GOT3 (cell line): ENCODE results near the gene HSFX3.
"Not testable (repeated sequence)": the region's sequence is repeated elsewhere in the genome, so short reads cannot be mapped to it uniquely, and the experiment has no call there.

Source experiments
- DNase-seq: peaks from one replicate; lab custom pipeline; 2025; ENCODE audit warnings: mixed read lengths; lab: John Stamatoyannopoulos, UW

HSFX3 gene

GRCh38 chrX:149545545-149546543, 3.9 kb downstream of the HSFX3 start:
- DNase-seq = not testable (repeated sequence)

DNA sequence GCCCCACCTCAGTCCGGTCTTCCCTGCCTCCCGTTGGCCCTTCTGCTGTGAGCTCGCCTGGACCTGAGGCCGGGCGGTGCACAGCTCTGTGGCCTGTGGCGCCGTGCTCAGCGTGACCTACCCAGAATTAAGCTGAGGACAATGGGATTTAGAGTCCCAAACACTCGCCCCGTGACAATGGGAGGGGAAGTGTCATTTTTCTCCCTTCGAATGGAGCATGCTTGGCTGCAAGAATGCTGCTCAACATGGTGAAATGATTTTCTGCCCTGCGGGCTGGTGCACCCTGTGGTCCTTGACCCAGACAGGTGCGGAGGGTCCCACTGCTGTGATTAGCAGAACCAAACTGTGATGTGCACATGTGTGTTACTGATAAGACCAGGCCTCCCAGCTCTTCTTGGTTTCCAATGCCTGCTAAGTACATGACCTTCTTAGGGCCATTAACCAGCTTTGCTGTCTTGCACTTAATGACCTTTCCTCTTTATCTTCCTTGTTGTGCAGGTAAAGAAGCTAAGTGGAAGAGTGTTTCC, 8.1 kb downstream of the HSFX3 start:
- DNase-seq = no peak

GRCh38 chrX:149540621-149541520, 8.9 kb downstream of the HSFX3 start, which contains the start of gene EOLA1:
EOLA1 (plus strand) TSS chrX:149541012; CDS start chrX:149545631, 4,619 bp downstream.
- DNase-seq = peak; percentile 63

GRCh38 chrX:149540131-149540620, 9.5 kb downstream of the HSFX3 start:
- peak; percentile 63 for DNase-seq

DNA sequence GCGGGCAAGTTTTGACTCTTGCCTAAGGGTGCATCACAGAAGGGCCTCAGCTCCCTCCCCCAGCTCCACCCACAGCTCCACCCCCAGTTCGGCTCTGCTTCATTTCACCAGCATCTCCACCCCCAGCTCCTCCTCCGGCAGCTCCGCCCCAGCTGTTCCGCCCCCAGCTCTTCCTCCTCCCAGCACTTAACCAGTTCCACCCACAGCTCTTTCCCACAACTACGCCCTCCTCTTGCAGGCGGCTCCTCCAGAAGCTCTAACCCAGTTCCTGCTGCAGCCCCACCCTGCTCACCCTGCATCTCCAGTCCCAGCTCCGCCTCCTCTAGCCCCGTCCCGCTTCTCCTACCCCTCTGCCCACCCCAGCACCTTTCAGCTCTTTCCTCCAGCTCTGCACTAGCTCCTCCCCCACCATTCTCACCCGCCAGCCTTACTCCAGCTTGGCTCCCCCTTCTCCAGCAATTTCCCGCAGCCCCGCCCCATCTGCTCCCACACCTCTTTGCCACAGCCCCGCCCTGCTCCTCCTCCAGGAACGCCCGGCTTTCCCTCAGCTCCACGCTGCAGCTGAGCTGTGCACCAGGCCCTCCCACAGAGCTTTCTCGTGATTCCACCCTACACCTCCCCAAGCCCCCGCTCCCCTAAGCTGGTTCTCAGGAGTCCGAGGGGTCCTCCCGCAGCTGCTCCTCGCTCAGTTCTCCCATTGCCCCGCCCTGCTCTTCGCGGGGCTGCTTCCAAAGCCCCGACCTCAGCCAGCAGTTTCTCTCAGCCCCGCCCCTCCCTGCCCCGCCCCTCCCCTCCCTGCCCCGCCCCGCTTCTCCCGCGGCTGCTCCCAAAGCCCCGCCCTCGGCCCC, 10.2 kb downstream of the HSFX3 start:
- DNase-seq = peak; percentile 62

GRCh38 chrX:149537474-149537873, 12.2 kb downstream of the HSFX3 start:
- not testable (repeated sequence) for DNase-seq

DNA sequence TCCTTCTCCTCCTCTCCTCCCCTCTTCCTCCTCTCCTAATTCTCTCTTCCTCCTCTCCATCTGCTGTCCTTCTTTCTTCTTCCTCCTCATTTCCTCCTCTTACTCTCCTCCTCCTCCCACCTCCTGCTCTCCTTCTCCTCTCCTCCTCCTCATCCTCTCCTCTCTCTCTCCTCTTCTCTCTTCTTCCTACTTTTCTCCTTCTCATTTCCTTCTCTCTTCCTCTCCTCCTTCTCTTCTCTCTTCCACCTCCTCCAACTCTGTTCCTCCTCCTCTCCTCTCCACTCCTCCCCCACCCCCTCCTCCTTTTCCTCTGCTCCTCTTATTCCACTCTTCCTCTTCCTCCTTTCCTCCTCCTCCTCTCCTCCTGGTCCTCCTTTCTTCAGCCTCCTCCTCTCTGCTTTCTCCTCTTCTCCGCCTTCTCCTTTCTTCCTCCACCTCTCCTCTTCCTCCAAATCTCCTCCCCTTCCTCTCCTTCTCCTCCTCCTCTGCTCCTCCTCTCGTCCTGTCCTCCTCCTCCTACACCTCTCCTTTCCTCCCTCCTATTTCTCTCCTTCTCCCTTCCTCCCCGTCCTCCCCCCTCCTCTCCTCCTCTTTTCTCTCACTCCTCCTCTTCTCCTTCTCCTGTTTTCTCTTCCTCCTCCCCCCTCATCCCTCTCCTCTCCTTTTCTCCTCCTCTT, 14.7 kb downstream of the HSFX3 start:
- DNase-seq = not testable (repeated sequence)

GRCh38 chrX:149533999-149534398, 15.7 kb downstream of the HSFX3 start:
- DNase-seq = not testable (repeated sequence)

GRCh38 chrX:149532868-149533267, 16.9 kb downstream of the HSFX3 start:
- DNase-seq = not testable (repeated sequence)

GRCh38 chrX:149531599-149531998, 18.1 kb downstream of the HSFX3 start:
- no peak for DNase-seq

DNA sequence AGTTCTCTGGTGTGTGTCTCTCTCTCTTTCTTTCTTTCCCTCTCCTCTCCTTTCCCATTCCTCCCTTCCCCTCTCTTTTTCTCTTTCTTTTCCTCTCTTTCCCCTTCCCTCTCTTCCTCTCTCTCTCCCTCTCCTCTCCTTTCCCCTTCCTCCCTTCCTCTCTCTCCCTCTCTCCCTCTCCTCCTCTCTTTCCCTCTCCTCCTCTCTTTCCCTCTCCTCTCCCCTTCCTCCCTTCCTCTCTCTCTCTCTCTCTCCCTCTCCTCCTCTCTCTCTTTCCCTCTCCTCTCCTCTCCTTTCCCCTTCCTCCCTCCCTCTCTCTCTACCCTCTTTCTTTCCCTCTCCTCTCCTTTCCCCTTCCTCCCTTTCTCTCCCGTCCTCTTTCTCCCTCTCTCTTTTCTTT, 21.3 kb downstream of the HSFX3 start:
- no peak for DNase-seq

DNA sequence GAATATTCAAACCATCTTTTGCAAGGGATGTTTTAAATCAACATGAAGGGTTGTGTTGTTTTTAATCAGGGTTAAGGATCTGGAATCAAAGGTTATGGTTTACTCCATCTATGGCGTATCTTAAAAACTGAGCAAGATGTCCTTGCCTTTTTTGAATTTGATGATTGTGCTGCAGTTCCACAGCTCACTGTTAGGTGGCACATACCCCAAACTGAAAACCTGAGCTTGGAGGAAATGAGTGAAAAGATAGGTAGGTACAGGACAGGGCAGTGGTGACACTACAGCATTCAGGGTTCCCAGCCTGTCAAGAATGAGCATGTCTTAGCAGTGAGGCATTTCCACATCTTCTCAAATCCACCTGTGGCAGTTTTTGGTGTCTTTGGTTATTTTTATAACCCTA, 22.0 kb downstream of the HSFX3 start:
- DNase-seq = no peak

GRCh38 chrX:149526318-149527033, 23.2 kb downstream of the HSFX3 start:
- DNase-seq = not testable (repeated sequence)

GRCh38 chrX:149525903-149526302, 23.8 kb downstream of the HSFX3 start:
- DNase-seq = not testable (repeated sequence)

DNA sequence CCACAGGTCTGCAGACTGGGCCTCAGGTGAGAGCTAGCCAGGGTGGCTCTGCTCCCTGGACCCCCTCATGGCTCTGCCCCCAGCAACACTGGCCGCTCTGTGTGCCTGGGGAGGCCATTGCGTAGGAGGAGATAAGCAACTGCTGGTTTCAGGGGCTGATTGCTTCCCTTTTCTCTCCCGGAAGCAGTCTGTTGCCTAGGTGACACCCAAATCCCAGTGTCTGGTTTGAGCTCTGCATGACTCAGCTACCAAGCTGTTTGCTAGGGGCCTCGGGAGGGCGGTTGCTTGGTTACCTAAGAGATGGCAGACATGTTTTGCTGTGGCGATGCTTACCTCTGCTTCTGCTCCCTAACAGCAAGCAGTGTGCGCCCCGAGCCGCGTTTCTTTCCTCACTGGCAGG, 24.3 kb downstream of the HSFX3 start:
- not testable (repeated sequence) for DNase-seq

- DNase-seq = no peak
Observed at GRCh38 chrX:149522916-149523315, 26.8 kb downstream of the HSFX3 start.

DNA sequence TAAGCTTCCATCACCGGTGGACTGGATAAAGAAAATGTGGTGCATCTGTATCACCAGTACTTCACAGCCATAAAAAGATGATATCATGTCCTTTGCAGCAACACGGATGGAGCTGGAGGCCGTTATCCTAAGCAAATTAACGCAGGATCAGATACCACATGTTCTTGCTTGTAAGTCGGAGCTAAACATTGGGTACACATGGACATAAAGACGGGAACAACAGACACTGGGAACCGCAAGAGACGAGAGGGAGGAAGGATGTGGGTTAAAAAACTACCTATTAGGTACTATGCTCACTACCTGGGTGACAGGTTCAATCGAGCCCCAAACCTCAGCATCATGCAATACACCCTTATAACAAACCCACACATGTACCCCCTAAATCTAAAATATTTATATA, 28.3 kb downstream of the HSFX3 start:
- no peak for DNase-seq

GRCh38 chrX:149520636-149521277, 29.0 kb downstream of the HSFX3 start:
- not testable (repeated sequence) for DNase-seq

GRCh38 chrX:149518236-149518635, 31.5 kb downstream of the HSFX3 start:
- no peak for DNase-seq
